ENCODE results near the gene TNNI2.

DNA sequence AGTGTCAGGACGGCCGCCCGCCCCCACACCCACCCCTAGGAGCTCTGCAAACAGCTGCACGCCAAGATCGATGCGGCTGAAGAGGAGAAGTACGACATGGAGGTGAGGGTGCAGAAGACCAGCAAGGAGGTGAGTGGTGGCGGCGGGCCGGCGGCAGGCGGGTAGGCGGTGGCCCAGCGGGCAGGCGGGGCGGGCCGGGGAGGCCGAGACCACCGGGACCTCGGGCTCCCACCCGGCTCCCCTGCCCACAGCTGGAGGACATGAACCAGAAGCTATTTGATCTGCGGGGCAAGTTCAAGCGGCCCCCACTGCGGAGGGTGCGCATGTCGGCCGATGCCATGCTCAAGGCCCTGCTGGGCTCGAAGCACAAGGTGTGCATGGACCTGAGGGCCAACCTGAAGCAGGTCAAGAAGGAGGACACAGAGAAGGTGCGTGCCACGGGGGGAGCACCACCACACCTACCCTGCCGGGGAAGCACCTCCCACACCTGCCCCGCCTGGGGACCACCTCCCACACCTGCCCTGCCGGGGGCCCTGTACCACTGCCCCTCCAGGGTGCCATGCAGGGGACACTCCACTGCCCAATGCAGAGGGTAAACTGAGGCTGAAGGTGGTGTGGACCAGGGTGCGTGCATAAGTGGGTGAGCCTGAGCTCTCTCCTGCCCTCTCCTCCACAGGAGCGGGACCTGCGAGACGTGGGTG lies 2.1 kb downstream of the TNNI2 start:
- TF ChIP-seq, protein P1, sequence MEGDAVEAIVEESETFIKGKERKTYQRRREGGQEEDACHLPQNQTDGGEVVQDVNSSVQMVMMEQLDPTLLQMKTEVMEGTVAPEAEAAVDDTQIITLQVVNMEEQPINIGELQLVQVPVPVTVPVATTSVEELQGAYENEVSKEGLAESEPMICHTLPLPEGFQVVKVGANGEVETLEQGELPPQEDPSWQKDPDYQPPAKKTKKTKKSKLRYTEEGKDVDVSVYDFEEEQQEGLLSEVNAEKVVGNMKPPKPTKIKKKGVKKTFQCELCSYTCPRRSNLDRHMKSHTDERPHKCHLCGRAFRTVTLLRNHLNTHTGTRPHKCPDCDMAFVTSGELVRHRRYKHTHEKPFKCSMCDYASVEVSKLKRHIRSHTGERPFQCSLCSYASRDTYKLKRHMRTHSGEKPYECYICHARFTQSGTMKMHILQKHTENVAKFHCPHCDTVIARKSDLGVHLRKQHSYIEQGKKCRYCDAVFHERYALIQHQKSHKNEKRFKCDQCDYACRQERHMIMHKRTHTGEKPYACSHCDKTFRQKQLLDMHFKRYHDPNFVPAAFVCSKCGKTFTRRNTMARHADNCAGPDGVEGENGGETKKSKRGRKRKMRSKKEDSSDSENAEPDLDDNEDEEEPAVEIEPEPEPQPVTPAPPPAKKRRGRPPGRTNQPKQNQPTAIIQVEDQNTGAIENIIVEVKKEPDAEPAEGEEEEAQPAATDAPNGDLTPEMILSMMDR (IDR thresholded peaks at IDR 0.05; ENCODE audit: low read length) = no peak
- no peak for TF ChIP-seq EZH2 (optimal IDR thresholded peaks at IDR 0.05; ENCODE audit: low read depth, low read length)
